Endometrium (tissue), 2 donors: ENCODE results near the gene SBNO1.
"Not testable (repeated sequence)": the region's sequence is repeated elsewhere in the genome, so short reads cannot be mapped to it uniquely, and the experiment has no call there.

Experiments
- FAIRE-seq: peaks from 2 replicates; lab custom pipeline; 2012; peaks lifted over from hg19 to GRCh38; lab: Jason Lieb, UNC
- donor health status: control.
- donor health status: control.

Gene SBNO1

DNA sequence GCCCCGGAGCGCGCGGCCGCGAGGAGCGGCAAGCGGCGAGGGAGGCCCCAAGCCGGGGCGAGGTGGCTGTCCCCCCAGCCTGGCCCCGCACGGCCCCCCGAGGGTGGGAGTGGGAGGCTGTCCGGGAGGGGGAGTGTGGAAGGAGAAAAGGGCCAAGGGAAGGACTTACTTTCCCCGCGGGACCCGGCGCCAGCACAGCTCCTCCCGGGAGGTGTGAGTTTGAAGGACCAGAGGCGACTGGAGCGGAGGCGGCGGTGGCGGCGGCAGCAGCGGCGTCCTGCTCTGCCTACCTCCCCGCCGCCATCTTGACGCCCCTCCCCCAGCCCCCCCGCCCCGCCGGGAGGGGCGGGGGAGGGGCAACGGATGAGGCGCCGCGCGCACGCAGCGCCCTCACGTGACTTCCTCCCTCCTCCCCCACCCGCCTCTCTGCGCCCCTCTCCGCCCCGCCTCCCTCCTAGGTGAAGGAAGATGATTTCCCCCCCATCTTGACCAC is at the start of gene SBNO1:
Gene SBNO1 (minus strand): TSS at position 316 of the 493 bp plus-strand sequence. CDS start 14,406 bp downstream, outside the sequence.
- no peak for FAIRE-seq

DNA sequence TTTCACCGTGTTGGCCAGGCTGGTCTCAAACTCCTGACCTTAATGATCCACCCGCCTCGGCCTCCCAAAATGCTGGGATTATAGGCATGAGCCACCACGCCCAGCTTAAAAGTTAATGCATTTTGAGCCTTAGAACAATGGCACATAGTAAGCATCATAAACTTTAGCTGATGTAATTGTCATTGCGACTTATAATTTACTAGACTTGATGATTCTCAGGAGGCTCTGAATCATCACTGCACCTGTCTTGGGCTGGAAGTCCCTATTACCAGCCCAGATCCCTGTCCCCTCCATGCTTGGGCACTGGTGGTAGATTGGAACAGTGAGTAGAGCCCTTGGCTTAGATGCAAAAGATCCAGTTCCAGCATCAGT is 45.4 kb upstream of the SBNO1 start:
- no peak for FAIRE-seq

DNA sequence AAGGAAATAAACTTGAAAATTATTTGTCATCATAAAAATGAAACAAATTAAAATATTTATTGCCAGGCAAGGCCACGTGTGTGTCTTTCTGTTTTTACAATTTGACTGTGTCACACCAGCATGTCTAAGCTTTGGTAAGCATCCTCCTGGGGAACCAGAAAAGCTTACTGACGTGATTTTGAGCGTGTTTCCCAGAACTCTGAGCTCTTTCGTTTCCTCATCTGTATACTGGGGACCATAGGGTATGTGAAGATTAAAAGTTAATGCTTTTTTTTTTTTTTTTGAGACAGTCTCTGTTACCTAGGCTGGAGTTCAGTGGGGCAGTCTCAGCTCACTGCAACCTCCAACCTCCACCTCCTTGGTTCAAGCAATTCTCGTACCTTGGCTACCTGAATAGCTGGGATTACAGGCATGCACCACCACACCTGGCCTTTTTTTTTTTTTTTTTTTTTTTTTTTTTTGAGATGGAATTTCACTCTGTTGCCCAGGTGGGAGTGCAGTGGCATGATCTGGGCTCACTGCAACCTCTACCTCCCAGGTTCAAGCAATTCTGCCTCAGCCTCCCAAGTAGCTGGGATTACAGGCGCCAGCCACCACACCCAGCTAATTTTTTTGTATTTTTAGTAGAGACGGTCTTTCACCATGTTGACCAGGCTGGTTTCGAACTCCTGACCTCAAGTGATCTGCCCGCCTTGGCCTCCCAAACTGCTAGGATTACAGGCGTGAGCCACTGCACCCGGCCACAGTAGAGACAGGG is 44.8 kb upstream of the SBNO1 start:
- FAIRE-seq, result not testable (repeated sequence)

- not testable (repeated sequence) for FAIRE-seq
These were observed 44.0 kb upstream of the SBNO1 start for GRCh38 chr12:123408619-123409018.

DNA sequence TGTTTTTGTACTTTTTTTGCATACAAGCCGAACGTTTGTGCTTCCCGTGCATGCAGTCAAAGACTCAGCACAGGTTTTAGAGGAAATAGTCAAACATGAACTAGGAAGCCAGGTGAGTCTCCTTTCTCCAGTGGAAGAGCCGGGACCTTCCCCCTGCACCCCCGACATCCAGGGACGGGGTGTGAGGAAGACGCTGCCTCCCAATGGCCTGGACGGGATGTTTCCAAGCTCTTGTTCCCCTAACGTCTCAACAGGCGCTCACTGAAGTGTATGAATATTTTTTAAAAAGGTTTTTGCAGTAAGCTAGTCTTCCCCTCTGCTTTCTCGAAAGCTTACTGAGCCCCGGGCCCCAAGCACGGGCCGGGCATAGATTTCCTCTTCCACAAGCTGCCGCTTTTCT is 43.3 kb upstream of the SBNO1 start:
- not testable (repeated sequence) for FAIRE-seq

DNA sequence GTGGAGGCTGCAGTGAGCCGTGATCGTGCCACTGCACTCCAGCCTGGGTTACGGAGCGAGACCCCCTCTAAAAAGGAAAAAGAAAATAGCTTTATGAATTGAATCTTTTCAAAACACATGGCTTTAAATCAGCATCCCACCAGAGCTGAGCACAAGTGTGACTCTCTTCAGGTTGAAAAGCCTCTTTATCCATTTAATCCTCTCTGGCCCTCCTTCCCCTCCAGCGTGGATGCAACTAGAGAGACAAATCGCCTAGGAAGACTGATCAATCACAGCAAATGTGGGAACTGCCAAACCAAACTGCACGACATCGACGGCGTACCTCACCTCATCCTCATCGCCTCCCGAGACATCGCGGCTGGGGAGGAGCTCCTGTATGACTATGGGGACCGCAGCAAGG is 42.6 kb upstream of the SBNO1 start:
- FAIRE-seq, result not testable (repeated sequence)

GRCh38 chr12:123404581-123404980 is 39.9 kb upstream of the SBNO1 start:
- no peak for FAIRE-seq

- no peak for FAIRE-seq
These were observed 37.4 kb upstream of the SBNO1 start for GRCh38 chr12:123401753-123402683.

- FAIRE-seq, result no peak
These were observed 34.6 kb upstream of the SBNO1 start for GRCh38 chr12:123399255-123399617.

DNA sequence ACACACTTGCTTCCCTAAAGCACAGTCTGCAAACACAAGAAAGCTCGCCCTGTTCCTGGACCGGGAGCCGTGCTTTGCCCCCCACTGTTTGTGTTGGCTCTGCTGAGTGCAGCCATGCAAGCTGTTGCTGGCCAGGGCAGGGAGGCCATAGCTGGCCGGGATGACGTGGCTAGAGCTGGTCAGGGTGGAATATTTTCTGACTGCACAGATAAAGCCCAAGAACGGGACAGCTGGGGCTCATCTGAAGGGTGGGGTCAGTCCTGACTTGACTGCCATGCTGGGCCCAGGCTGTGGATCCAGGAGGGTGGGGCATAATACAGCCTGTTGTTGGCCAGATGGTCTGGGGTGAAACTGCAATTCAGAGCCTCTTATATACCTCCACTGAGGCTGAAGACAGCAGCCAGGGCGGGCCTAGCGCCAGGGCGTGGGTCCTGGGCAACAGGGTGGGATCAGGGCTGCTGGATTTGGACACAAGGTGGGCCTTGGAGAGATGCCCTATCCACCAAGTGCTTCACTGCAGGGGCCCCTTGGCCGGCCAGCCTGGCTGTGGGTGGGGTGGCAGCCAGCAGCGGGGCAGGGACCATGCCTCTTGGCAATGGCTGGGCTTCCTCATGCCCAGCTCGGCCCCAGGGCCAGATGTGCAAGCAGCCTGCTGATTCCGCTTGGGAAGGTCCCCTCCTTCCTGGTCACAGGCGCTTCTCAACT is 34.1 kb upstream of the SBNO1 start:
- no peak for FAIRE-seq

DNA sequence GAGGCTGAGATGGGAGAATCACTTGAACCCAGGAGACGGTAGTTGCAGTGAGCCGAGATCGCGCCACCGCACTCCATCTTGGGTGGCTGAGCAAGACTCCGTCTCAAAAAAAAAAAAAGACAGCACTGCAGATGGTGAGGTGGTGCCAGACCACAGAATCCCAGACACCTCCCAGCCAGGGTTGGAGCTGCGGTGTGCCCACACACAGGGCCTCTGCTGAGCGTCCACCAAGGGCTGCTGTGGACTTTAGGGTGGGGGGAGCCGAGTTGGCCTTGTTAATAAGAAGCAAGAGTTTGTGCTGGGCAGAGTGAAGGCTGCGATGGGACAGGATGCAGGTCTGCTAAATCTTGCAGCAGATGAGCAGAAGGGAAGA is 33.5 kb upstream of the SBNO1 start:
- no peak for FAIRE-seq

GRCh38 chr12:123397400-123397799 is 32.8 kb upstream of the SBNO1 start:
- no peak for FAIRE-seq

- FAIRE-seq, result no peak
These were observed 32.3 kb upstream of the SBNO1 start for GRCh38 chr12:123396954-123397353.

DNA sequence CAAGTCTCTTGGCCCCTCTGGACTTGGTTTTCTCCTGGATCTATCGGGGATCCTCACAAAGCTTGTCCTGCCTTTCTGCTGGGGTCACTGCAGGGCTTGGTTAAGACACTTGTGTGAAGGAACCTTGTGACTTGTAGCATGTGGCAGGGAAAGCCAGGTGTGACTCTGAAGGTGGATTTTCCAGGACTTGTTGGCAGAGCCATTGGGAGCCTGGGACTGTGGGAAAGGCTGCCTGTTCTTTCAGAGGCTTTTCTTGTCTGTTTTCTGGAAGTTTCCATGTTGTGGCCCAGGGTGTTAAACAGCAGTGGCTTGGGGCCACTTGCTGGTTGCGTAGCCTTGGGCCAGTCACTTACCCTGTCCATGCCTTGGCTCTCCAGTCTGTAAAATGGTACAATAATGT is 31.9 kb upstream of the SBNO1 start:
- no peak for FAIRE-seq

DNA sequence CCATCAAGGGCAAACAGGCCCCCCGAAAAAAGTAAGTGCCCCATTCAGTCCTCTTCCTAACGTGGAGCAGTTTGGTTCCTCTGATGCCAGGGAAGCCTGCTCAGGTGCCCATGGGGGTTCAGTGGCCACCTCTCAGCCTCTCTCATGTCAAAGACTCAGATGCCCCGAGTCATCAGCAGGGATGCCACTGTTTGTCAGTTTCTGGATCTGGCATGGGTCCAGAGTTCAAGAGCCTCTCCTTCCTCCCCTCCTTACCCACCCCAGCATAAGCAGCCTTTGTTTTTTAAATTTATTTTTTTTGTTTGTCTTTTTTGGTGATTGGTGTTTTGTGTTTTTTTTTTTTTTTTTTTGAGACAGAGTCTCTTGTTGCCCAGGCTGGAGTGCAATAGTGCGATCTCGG is 30.6 kb upstream of the SBNO1 start:
- no peak for FAIRE-seq

- FAIRE-seq, result peak; percentile 29
These were observed 29.1 kb upstream of the SBNO1 start for GRCh38 chr12:123393747-123394146.

DNA sequence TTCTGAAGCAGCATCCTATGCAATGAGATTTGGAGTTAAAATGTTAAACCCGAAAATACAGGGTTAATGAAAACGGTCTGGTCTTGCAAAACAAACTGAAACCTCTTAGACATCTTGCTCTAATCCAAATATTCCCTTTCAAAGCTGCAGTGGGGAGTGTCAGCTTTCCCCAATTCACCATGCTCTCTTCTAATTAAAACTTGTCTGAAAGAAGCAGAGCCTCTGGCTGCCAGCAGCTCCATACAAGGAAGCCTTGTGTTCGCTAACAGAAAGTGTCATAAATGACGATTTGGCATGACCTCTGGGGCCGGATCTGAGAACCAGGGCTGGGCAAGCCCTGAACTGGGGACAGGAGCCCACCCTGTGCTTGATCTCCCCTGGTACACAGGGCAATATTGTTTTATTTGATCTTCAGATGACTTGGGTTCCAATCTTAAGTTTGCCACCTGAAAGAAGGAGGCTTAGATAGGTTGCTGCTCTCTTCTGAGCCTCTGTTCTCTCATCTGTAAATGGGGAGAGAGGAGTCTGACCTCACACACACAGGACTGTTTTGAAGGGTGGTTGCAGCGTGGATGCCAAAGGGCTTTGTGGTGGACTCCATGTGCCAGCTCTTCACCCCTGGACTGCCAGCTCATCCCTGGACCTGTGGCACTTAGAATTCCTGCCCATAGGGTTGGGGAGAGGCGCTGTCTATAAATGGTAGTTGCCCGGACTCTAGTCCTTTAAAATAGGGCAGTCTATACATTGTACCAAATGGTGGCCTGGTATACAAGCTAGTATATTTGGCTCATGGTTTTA is 27.1 kb upstream of the SBNO1 start:
- FAIRE-seq, result no peak

DNA sequence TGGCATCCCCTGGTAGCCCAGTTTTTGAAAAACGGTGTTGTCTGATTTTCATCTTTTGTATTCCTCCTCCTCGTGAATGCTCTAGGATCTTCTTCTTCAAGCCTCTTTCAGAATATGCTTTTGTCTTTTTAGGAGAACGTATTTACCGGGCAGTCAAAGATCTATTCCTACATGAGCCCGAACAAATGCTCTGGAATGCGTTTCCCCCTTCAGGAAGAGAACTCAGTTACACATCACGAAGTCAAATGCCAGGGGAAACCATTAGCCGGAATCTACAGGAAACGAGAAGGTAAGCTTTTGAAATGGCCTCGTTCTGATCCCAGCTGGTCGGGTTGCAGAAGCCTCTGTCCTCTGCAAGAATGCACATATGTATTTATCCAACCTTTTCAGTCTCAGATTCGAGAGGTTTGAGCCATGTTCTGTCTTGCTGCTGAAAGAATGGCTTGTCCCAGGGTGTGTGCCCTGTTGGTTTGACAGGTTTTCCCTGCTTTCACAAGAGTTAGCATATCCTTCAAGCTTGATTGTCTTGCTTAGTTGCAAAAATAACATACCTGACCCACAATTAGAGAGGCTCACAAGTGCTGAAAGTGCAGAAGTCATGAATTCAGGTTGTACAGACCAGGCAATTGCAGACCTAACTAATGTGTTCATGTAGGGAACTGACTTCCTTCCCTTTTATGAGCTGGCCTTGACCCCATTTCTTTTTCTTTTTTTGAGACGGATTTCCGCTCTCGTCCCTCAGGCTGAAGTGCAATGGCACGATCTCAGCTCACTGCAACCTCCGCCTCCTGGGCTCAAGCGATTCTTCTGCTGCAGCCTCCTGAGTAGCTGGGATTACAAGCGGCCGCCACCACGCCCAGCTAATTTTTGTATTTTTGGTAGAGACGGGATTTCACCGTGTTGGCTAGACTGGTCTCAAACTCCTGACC is 26.1 kb upstream of the SBNO1 start:
- FAIRE-seq, result no peak

- FAIRE-seq, result no peak
These were observed 25.1 kb upstream of the SBNO1 start for GRCh38 chr12:123389560-123390351.
